NOMO-1 treated with DMSO at 0.1 percent for 48 hours (cell line): ENCODE measurements around the gene TCF12.

Source experiments
- DNase-seq: peaks from one replicate; lab custom pipeline; 2025; ENCODE audit not compliant: unreplicated experiment; lab: John Stamatoyannopoulos, UW

Gene TCF12

DNA sequence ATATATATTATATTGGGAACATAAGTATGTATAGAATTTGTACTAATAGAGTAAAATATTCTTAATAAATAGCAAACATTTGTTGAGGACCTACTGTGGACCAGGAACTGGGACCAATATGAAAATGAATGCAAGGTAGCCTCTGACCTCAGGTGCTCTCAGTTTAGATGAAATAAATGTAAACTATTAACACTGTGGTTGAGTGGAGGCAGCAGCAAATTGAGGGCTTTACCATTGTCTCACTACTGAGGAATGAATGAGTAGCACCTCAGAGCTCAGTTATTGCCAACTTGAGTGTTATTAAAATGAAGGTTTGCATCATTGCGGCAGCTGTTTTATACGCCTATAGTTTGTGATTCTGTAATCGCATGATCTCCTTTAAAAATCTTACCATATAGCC lies 366.9 kb downstream of the TCF12 start:
- no peak for DNase-seq

DNA sequence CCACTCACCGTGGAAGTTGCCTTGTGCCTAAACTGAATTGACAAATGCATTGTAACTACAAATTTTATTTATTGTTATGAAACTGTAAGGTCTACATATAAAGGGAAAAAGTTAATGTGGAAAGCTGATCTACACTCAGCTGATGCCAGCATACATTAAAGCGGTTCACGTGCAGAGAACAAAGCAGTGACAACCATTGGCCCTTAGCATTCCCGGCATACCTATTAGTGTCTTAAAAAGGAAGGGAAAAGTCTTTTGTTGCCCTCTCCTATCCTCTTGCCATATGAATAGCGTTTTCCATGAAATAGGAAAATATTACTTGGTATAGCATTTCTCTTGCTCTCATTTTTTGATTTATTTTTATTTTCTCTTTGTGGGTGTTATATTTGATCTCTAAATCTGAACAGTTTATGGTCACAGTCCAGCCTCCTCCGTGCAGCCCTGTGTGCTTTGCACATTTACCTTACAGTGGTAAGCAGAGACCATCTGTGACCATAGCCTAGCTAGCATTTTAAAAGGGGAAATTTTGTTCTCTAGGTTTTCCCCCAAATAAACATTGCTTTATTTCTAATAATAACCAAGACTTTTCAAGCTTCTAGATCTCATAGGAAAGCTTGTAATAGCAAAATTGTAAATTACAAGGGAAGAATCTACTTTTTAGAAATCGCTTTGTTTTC lies 368.1 kb downstream of the TCF12 start:
- DNase-seq: no peak

DNA sequence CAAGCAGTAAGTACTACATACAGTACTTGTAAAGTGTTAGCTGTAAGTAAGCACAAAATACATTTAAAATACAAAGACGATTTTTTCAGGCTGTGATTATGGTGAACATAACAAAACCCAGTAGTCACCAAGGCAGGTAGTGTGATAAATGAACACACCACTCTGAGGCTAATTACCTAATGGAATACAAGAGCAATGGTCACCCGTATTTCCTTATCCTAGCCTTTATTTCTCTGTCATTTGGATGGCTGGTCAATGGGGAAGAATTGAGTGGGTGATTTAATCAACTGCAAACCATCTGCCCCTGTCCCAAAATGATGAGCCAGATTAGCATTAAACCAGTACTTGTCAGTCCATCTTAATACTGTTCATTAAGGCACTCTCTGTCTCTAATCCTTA lies 368.7 kb downstream of the TCF12 start:
- DNase-seq: no peak

- DNase-seq: peak; percentile 55
Observed at GRCh38 chr15:57288926-57289580, 370.6 kb downstream of the TCF12 start.

DNA sequence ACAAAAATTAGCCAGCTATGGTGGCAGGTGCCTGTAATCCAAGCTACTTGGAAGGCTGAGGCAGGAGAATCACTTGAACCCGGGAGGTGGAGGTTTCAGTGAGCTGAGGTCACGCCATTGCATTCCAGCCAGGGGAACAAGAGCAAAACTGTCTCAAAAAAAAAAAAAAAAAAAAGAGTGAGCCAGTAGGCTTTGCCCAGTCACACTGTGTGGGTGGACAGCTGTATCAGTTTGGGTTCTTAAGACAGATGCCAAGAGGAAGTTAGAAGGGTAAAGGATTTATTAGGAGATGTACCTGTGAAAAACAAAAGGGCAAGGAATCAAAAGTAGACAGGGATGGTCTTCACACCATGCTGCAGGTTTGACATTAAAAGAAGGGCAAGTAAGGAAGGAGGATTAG lies 371.7 kb downstream of the TCF12 start:
- no peak for DNase-seq

- no peak for DNase-seq
Observed at GRCh38 chr15:57290826-57291225, 372.4 kb downstream of the TCF12 start.

GRCh38 chr15:57296473-57297162 lies 378.2 kb downstream of the TCF12 start:
- DNase-seq: no peak

DNA sequence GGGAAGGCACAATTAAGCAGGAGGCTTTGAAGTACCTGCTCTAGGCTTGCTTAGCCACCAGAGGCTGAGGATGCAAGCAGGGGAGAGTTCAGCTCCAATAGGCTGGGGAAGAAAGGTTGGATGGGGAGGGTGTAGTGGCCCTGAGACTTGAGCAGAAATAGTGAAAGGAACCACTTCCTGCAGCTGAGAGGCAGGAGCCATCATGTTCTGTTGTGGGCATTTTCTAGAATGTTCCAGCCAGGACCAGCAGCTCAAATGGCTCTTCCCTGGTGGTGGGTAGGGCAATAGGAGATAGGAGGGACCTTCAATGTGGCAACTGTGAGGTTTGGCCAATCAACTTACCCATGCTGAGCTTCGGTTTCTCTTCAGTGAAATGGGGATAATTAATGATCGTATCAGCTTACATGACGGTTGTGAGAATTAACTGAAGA lies 378.7 kb downstream of the TCF12 start:
- DNase-seq: no peak

GRCh38 chr15:57297630-57298029 lies 379.2 kb downstream of the TCF12 start:
- DNase-seq: no peak

- DNase-seq: no peak
Observed at GRCh38 chr15:57298204-57298603, 379.8 kb downstream of the TCF12 start.

GRCh38 chr15:57298843-57299550 lies 380.6 kb downstream of the TCF12 start:
- no peak for DNase-seq

- peak; percentile 23 for DNase-seq
Observed at GRCh38 chr15:57301307-57301706, 382.9 kb downstream of the TCF12 start.

- peak; percentile 31 for DNase-seq
Observed at GRCh38 chr15:57302640-57303257, 384.3 kb downstream of the TCF12 start.

DNA sequence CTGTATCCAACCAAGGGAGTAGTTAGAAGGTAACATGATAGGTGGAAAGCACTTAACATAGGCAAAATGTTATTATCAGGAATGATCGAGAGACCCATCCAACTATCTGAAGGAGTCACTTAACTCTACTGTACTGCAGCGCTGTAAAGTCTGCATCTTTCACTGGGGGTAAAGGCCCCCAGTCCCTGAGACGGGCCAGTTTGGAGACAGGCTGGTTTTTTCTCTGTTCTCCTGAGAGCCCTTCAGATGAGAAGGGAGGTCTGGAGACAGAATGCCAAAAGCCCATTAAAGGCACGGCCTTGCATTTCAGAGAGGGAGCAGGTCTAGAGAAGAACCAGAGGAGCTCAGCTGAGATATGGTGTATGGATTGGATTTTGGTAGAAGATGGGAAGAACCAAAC lies 386.6 kb downstream of the TCF12 start:
- no peak for DNase-seq

DNA sequence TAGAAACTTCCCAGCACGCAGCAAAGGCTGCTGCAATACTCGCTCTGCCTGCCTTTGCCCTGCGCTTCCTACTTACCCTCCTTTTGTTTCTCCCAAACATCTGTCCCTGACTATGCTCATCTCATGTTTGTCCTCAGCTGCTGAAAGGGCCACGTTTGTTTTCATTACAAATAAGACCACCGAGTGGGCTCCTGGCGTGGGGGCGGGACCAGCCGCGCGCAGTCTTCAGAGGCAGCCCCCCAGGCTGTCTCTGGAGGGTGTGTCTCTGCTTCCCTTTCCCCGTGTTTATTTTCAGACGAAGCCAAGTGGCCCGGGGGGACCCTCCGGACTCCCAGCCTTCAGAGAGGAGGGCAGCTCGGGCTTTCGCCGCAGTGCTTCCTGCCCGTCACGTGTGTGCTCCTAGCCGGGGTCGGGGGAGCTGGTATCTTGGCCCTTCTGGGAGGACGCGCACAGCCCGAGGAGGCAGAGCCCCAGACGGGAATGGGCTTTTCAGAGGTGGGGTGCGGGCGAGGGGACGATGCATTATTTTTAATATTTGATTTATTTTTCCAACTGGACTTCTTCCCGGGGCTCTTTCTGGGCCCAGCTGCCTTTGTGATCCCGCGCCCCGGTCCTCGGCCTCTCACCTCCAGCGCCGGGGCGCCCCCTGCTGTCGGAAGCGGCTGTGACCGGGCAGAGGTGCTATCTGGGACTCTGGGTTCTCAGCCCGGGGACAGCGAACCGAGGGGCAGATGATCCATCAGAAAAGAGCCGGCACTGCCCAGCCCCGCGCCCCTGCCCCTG lies 387.9 kb downstream of the TCF12 start:
- DNase-seq: peak; percentile 52

- no peak for DNase-seq
Observed at GRCh38 chr15:57306944-57307411, 388.5 kb downstream of the TCF12 start.

GRCh38 chr15:57307527-57308169 lies 389.2 kb downstream of the TCF12 start:
- DNase-seq: no peak

DNA sequence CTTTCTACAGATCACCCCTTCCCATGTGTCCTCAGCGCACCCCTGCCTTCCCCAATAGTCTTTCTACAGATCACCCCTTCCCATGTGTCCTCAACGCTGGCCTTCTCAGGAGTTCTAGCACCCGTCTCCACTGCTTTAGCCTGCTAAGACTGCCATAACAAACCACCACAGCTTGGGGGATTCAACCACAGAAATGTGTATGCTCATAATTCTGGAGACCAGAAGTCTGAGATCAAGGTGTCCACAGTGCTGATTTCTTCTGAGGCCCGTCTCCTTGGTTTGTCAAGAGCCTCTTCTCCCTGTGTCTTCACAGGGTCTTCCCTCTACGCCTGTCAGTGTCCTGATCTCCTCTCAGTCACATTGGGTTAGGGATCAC lies 389.7 kb downstream of the TCF12 start:
- DNase-seq: no peak

DNA sequence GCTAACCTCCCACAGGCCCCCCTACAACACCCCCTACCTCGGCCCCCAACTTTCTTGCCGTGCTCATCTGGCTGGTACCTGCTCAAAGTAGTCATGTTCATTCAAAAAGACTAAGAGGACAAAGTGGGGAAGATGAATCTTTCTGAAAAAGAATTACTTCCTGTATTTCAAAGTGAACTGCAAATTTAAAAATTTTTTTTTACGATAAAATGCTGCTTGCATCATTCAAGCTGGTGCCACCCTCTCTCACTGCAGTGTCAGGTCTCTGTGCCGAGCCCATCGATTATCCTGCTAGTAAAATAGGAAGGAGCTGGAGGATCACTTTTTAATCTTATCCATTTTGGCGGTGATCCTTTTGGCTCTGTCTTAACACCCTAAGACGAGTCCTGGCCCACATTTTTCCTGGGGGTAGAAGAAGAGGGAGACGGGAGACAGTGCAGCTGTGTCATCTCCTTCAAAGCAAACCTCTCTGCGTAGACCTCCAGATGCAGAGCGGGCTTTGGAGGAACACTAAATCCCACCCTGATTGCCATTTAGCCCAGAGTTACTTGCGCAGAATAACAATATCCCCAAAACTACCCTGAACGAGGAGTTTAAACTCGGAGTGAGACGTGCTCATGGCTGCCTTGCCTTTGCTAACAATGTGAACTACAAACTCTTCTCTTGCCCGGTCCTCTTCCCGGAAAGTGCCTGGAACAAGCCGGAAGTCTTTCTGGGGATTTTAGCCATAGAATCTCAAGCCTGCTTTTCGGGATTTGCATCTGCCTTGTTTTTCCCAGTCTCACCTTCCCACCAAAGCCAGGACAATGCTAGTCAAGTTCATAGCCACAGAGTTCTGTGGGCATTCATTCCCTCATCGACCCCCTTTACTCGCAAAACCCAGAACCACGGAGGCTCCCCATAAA lies 391.7 kb downstream of the TCF12 start:
- no peak for DNase-seq
